ENCODE measurements around the gene RREB1.

Gene RREB1, protein sequence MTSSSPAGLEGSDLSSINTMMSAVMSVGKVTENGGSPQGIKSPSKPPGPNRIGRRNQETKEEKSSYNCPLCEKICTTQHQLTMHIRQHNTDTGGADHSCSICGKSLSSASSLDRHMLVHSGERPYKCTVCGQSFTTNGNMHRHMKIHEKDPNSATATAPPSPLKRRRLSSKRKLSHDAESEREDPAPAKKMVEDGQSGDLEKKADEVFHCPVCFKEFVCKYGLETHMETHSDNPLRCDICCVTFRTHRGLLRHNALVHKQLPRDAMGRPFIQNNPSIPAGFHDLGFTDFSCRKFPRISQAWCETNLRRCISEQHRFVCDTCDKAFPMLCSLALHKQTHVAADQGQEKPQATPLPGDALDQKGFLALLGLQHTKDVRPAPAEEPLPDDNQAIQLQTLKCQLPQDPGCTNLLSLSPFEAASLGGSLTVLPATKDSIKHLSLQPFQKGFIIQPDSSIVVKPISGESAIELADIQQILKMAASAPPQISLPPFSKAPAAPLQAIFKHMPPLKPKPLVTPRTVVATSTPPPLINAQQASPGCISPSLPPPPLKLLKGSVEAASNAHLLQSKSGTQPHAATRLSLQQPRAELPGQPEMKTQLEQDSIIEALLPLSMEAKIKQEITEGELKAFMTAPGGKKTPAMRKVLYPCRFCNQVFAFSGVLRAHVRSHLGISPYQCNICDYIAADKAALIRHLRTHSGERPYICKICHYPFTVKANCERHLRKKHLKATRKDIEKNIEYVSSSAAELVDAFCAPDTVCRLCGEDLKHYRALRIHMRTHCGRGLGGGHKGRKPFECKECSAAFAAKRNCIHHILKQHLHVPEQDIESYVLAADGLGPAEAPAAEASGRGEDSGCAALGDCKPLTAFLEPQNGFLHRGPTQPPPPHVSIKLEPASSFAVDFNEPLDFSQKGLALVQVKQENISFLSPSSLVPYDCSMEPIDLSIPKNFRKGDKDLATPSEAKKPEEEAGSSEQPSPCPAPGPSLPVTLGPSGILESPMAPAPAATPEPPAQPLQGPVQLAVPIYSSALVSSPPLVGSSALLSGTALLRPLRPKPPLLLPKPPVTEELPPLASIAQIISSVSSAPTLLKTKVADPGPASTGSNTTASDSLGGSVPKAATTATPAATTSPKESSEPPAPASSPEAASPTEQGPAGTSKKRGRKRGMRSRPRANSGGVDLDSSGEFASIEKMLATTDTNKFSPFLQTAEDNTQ (N-terminal part only)

DNA sequence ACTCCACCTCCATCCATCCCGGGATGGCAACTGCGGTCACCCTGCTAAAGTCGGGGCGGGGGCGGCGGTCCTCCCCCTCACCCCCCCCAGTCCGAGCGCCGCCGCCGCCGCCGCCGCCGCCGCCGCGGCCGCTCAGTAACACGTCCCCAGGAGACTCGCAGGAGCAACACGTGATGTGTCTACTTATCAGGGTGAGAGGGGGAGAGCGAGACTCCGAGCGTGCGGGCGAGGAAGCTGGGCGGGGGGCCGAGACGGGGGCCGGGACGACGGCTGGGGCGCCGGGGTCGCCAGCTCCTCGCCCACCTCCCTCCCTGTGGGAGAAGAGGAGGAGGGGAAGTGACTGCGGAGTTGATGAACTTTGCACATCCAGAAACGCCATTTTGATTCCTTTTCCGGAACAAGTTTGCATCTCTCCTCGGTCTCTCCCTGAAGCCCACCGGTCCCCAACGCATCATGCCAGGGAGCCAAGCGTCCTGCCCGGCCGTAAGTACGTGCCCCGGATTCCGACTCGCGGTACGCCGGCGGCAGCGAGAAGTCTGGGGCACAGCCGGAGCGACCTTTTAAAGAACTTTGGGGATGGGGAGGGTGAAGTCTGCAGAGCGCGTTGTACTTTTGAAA, at the start of gene RREB1:
TSS of gene RREB1 (plus strand) at position 384 of the 618 bp plus-strand sequence. CDS start 73,951 bp downstream, outside the sequence.
- DNase-seq (ENCODE audit: low spot score), result peak; percentile 78

DNA sequence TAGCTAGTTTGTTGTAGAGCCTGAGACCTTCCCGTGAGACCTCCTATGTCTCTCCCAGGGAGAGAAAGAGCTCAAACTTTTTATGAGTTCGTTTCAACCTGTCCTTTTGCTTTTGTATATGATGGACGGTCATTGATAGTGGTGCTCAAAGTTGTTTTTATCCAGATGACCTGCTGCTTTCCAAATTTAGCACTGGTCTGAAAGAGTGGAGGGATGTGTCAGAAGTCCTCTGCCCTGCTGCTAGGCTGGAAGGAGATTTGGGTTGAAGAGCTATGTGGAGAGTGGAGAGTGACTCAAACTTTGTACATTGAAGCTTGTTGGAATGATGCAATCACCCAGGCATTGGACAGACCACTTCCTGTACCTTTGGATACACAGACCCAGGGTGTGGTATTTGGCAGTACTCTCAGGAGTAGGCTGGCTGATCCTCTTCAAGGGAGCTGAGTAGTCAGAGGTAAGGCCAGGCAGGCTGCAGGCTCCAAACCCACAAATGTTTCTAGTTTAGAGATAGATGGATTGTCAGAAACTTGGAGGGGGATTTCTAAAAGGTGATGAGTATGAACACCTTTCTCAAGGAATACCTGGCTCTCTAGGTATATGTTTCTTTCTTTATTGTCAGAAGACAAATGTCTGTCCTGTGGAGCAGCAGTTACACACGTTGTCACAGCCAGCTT, 49.4 kb upstream of the RREB1 start:
- DNase-seq (ENCODE audit: low spot score), result peak; percentile 87

DNA sequence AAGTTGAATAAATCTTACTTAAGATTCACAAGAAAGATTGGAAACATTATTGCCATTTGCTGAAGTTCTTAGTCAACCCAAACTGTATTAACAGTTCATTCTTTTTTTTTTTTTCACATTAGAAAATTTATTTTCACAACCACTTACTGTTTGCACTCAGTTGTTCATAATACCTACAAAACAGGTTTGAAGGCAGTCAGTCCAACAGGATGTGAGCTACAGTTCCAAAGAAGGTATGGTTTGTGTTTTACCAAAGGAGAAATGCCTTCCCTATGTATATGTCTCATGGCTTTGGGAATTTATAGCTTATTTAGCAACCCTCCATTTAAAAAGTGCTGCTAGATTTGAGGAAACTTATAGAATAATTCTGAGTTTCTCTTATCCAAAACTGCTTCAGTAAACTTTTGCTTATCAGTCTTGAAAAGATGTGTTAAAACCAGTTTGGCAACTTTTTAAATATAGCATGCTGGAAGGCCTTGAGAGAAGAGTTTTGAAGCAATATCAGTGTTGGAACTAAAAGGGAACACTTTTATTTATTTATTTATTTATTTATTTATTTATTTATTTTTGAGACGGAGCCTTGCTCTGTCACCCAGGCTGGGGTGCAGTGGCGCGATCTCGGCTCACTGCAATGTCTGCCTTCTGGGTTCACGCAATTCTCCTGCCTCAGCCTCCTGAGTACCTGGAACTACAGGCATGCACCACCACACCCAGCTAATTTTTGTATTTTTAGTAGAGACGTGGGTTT, 46.8 kb upstream of the RREB1 start:
- DNase-seq (ENCODE audit: low spot score), result no peak

DNA sequence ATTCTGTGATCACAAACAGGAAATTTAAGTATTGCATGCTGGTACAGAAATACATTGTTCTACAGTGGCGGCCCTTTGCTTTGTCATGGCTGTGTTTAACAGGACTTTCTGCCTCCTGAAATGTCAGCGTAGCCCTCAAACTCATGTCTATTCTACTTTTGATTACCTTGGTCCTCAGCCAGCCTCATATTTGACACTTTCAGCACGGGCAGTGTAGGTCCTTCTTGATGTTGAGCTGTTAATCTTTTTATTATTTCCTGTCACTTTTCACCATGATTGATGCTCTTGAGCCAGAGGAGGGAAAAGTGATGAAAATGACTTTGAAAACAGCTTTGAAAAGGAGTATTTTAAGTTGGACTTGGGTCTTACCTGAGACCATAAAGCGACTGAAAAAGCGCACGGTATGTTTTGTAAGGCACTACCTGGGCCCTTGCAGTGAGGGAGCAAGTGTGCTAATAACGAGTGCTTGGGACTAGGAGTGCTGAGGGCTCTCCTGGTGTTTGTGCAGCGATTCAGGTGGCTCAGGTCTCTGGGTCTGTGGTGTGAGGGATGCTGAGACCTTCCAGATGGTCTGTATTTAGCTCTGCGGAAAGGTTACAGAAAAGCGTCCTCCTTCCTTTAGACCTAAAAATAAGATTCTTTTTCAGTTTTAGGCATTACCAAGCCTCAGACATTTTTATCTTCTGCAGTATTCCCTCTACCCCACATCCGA, 45.2 kb upstream of the RREB1 start:
- no peak for DNase-seq (ENCODE audit: low spot score)

DNA sequence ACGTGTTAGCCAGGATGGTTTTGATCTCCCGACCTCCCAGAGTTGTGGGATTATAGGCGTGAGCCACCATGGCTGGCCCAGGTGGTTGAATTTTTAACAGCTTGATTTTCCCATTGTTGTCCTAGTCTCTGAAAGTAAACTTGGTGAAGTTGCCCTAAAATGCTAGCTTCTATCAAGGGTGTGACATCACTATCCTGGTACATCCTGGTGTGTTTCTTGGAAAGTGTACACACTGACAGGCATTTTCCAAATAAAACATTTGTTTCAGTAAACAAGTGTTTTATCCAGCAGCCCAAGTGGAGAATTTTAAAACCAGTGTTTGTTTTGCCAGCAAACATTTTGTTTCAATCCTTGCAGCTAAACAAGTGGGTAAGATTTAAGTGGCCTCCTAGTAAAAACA, 40.5 kb upstream of the RREB1 start:
- DNase-seq (ENCODE audit: low spot score), result no peak

DNA sequence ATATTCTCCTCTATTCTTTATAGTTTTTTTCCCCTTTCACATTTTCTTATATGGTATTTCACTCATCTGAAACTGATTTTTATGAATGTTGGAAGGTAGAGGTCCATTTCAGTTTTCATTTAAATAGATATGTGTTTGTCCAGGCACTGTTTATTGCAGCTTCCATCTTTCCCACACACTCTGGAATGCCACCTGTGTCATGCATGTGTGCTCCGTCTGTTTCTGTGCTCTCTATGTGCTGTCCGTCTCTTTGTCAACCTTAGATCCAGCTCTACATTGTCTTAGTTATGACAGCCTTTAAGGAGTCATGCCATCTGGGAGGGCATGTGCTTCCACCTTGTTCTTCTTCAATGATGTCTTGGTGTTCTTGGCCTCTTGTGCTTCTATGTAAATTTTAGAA, 36.4 kb upstream of the RREB1 start:
- DNase-seq (ENCODE audit: low spot score), result no peak

DNA sequence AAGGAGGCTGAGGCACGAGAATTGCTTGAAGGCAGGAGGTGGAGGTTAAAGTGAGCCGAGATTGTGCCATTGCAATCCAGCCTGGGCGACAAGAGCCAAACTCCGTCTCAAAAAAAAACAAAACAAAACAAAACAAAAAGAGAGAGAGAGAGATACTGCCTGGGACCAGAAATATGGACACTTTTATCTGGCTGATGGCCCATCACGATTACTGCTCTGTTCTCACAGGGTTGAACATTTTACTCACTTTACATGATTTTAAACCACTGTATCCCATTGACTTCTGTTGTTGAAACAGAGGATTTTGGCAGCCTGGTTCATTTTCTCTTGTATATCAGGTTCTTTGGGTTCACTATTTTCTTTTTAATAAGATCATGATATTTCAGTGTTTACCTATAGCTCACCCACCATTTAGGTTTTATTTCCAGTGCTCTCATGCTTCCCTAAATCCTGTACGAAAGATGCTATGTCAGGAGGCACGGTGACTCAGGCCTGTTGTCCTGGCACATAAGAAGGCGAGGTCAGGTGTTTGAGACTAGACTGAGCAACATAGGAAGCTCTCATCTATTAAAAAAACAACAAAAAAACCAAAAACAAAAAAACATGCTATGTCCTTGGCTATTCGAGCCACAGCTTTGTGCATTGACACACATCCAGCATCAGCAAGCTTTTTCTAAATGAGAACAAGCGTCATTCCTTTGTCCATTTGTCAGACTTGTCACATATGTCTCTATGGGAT, 34.5 kb upstream of the RREB1 start:
- DNase-seq (ENCODE audit: low spot score), result no peak

DNA sequence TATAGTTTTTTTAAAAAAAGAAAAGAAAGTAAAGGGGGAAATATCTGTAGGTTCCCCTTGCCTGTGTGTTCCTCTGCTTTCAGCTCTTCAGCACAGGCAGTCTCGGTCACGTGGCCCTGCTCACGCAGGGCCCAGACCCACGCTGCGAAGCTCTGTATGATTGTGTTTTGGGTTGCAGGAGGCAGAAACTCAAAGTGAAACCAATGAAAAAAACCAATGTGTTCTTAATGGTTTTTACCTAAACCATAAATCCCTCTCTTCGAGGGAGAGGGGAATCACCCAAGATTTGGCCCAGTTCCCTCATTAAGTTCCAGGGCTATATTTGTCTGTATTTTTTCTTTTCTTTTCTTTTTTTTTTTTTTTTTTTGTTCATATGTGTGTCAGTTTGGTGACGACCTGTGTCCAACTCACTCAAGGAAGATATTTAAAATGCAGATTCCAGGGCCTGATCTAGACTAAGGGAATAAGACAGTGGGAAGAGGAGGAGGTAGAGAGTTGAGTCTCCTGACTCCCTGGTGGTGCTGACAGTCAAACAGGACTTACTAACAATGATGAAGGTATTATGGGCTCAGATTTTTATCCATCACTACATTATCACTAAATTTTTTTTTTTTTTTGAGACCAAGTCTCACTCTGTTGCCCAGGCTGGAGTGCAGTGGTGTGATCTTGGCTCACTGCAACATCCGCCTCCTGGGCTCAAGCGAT, 33.8 kb upstream of the RREB1 start:
- no peak for DNase-seq (ENCODE audit: low spot score)

DNA sequence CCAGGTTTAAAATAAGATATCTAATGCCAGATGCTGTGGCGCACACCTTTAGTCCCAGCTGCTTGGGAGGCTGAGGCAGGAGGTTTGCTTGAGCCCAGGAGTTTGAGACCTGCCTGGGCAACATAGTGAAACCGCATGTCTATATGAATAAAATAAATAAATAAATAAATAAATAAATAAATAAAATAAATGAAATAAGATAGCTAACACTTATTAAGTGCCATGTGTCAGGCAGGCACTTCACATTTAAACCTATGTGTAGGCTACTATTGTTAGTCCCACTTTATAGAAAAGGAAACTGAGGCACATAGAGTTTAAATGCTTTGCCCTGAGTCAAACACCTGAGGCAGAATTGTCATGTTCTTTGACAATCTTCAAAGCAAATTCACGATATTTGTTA, 32.9 kb upstream of the RREB1 start:
- DNase-seq (ENCODE audit: low spot score), result no peak

DNA sequence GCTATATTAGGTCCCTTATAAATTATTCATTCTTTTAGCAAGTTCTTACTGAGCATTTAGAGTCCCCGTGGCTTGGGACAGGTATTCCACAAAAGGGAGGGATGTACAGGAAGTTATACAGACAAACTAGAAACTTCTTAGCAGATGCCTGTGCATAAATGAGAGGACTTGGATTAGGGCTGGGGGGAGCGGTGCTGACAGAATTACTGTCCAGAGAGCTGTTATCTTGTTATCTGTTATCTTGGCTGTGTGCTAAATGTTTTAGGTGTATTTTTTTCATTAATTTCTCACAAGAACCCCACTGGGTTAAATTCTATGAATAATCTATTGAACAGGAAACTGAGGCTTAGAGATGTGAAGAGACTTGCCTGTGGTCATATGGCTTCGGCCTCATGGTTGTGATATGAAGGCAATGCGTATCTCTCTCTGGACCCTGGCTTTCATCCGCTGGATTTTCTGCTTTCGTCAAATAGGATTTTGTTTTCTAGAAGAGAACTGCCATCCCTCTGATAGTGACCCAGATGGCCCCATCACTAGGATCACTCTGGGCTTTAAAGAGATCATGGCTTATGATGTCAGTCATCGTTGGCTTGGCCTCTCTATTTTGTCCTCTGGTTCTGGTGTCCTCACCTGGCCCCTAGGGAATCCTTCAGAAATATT, 32.3 kb upstream of the RREB1 start:
- no peak for DNase-seq (ENCODE audit: low spot score)

DNA sequence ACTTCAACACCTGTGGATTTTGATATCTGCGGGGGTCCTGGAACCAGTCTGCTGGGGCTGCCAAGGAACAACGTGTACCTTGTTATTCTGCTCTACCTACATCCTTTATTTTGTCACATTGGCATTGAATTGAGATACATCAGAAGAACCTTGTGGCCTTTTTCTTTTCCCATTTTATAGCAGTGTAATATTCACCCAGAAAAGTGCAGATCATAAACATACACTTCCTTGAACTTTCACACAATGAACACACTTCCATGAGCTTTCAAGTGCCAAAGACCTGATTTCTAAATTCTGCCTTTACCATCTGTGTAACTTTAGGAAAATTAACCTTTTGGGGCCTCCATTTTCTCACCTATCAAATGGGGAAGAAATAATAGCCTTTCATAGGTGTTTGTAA, 29.9 kb upstream of the RREB1 start:
- no peak for DNase-seq (ENCODE audit: low spot score)

DNA sequence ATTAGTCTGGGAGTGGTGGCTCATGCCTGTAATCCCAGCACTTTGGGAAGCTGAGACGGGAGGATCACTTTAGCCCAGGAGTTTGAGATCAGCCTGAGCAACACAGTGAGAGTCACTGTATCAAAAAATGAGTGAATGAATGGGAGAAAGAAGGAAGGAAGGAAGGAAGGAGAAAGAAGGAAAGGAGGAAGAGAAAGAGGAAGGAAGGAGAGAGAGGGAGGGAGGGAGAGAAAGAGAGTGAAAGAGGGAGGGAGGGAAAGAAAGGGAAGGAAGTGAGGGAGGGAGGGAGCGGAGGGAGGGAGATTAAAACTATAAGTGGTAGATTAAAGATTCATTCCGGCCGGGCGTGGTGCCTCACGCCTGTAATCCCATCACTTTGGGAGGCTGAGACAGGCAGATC, 28.9 kb upstream of the RREB1 start:
- DNase-seq (ENCODE audit: low spot score), result no peak

DNA sequence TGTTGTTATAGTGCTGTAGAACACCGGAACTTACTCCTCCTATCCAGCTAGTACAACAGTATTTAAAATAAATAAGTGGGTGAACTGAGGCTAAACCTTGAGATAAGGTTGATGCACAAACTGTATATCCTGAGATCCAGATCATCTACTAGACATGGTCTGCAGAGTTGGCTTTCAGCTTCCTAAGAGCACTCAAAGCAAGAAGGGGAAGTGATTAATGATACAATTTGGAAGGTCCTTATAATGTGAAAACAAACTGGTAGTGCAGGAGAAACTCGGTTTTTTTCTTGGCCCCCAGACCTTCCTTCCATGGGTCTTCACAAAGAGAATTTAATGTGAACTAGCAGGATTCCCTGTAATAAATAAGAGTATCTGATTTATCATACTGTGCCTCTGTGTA, 27.4 kb upstream of the RREB1 start:
- no peak for DNase-seq (ENCODE audit: low spot score)

DNA sequence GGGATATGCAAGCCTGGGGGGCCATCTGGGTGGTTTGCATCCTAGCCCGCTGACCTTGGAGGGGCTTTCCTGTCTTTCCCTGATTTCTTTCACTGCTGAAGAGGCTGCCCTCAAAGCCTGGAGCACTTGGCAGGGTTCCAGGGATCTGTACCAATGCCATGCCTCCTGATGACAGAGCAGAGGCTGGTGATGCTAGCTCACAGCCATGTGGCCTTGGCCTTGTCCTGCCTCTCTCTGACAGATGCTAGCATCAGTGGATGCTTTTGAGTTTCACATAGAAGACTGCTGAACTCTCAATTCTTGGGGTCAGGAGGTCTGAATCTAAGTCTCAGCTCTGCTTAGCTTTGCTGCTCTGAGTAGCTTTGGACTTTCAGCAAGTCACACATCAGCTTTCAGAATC, 21.9 kb upstream of the RREB1 start:
- peak; percentile 33 for DNase-seq (ENCODE audit: low spot score)

DNA sequence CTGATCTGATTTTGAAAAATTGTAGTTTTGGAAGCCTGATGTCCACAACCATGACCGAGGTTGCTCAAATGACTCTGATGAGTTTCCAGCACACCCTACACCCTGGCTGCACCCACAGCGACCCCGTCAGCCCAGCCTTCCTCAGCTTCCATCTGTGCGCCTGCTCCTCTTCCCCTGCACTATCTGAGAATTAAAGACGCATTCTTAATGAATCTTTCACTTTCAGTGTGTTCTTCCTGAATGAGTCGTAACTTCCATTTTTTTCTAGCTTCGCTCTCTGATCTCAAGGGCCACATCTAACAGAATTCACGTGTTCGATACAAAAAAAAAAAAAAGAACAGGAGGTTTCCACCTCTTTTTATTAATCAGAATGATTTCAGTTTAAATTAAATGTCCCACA, 21.3 kb upstream of the RREB1 start:
- peak; percentile 43 for DNase-seq (ENCODE audit: low spot score)

DNA sequence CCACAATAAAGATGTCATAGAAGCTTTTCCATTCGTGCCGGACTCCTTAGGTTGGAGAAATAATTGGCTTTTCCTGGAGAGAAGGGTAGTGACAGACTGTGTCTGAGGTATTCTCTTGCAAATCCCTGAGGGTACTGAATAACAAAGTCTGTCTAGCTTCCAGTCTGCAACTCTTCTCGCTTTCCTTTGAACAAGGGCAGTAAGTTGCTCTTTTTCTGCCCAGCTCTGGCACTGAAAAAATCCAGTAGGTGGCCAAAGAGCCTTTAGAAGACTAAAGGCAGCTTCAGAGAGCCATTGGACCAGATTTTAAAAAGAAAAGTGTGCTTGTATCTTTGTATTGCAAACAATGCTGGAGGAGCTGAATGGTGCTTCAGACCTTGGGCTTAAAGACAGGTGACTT, 20.7 kb upstream of the RREB1 start:
- DNase-seq (ENCODE audit: low spot score), result peak; percentile 38

DNA sequence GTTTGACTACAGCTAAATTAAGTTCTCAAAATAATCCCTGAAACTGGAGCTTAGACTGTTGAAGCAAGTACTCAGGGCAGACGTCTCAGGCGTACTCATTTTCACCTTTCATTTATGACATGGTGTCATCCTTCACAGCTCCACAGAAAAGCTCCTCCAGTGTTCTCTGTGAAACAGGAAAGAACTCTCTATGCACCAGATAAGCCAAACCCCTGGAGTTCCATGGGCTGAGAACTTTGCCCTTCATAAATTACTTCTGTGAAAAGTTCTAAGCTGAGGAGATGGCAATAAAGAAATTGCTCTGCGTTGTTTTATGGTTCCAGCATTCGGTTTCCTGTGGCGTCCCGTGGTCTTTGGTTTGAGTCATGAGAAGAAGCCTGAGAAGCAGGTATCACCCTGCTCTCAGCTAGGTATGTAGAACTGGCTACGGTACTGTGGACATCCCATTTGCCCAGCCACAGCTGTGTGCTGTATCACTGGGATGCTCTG, 20.2 kb upstream of the RREB1 start:
- no peak for DNase-seq (ENCODE audit: low spot score)
